ACC112 (cell line): ENCODE data around the gene ULBP2.
A peak's percentile ranks its signal among the peaks of the same experiment; 100 is the strongest.
"Not testable (repeated sequence)": the region's sequence is repeated elsewhere in the genome, so short reads cannot be mapped to it uniquely, and the experiment has no call there.

Experiments used
- H2AFZ ChIP-seq: fragments of 200-600 bp; sonication (generic); one replicate; pipeline ENCODE4 v1.6.0; 2017; ENCODE audit warnings: antibody characterized with exemption, low read length; ENCODE audit not compliant: unreplicated experiment
- H3K27ac ChIP-seq: fragments of 200-600 bp; sonication (generic); 2 replicates; pipeline ENCODE4 v1.5.1; 2014; ENCODE audit warnings: low read depth, mild to moderate bottlenecking, antibody characterized with exemption, low read length, moderate library complexity
- H3K27me3 ChIP-seq: fragments of 200-600 bp; sonication (generic); 2 replicates; pipeline ENCODE4 v1.6.1; 2014; ENCODE audit warnings: mild to moderate bottlenecking, antibody characterized with exemption, low read length, moderate library complexity, mixed read lengths; ENCODE audit not compliant: insufficient read depth
- H3K36me3 ChIP-seq: fragments of 200-600 bp; sonication (generic); 2 replicates; pipeline ENCODE4 v1.6.1; 2016; ENCODE audit warnings: mild to moderate bottlenecking, antibody characterized with exemption, low read length, moderate library complexity, mixed read lengths; ENCODE audit not compliant: insufficient read depth
- H3K4me1 ChIP-seq: fragments of 200-600 bp; sonication (generic); one replicate; pipeline ENCODE4 v1.6.1; 2016; ENCODE audit warnings: low read length, mixed read lengths; ENCODE audit not compliant: insufficient read depth, unreplicated experiment, control insufficient read depth
- H3K4me3 ChIP-seq: fragments of 200-600 bp; sonication (generic); 2 replicates; pipeline ENCODE4 v1.5.1; 2014; ENCODE audit warnings: mild to moderate bottlenecking, low read depth, low read length
- H3K79me2 ChIP-seq: fragments of 200-600 bp; sonication (generic); one replicate; pipeline ENCODE4 v1.6.0; 2016; ENCODE audit warnings: low read length; ENCODE audit not compliant: control insufficient read depth, unreplicated experiment, insufficient read depth

The ULBP2 gene

DNA sequence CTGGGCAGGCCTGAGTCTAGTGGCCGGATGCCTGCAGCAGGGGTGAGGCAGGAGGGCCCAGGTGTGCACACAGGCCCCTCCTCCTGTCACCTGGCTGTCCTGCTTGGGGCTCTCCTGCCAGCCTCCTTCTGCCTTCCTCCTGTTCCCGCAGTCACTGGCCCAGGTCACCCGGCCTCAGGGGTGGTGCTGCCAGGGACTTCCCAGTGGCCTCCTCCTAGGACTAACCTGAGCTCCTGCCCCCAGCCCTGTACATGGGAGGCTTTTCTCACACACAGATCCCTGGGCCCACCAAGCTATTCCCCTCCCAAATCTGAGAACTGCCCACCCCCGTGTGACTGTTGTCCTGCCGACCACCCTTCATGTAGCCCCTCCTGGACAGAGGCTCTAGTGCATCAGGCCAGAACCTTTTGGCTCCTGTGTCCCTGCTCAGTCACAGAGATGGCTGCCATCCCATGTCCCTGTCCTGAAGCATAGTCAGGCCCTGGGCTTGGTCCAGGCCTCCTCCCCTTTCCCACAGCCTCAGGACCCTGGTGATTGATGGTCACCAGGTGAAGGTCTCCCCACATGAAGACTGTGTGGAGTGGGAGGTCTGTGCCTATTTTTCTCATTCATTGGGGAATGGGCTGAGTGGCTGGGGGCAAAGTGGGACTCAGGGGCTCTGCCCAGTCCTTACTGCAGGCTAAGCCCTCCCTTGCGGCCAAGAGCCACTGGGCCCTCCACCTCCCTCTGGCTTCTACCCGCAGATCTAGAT is 20.8 kb downstream of the ULBP2 start:
- Histone ChIP-seq H3K27me3 (peaks cover 38% of the 10 kb centered on the region), H3K4me1 (peaks cover 8% of the 10 kb centered on the region), H3K27ac (no peak overlapping the region), H3K36me3 (no peaks in the 10 kb centered on the region), H2AFZ (peak overlapping the region; percentile 92), H3K4me3 (no peak overlapping the region; the same call in 1 of the 2 replicates), H3K79me2 (no peaks in the 10 kb centered on the region)

DNA sequence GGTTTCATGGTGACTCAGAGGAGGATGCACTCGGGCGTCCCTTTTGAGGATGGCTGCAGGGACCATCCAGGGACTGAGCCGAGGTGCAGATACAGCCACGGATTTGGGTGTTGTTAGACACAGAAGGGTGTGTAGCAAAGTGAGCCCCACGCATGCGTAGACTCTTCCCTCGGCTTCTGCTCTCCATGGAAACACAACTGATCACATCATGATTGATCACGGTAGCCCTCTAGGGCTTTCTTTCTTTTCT is 21.3 kb downstream of the ULBP2 start:
- Histone ChIP-seq H3K4me1 (peaks cover 8% of the 10 kb centered on the region), H2AFZ (peak overlapping the region; percentile 92), H3K79me2 (no peaks in the 10 kb centered on the region), H3K27me3 (peaks cover 38% of the 10 kb centered on the region), H3K4me3 (peak overlapping the region; percentile 80), H3K36me3 (no peaks in the 10 kb centered on the region), H3K27ac (no peak overlapping the region)

DNA sequence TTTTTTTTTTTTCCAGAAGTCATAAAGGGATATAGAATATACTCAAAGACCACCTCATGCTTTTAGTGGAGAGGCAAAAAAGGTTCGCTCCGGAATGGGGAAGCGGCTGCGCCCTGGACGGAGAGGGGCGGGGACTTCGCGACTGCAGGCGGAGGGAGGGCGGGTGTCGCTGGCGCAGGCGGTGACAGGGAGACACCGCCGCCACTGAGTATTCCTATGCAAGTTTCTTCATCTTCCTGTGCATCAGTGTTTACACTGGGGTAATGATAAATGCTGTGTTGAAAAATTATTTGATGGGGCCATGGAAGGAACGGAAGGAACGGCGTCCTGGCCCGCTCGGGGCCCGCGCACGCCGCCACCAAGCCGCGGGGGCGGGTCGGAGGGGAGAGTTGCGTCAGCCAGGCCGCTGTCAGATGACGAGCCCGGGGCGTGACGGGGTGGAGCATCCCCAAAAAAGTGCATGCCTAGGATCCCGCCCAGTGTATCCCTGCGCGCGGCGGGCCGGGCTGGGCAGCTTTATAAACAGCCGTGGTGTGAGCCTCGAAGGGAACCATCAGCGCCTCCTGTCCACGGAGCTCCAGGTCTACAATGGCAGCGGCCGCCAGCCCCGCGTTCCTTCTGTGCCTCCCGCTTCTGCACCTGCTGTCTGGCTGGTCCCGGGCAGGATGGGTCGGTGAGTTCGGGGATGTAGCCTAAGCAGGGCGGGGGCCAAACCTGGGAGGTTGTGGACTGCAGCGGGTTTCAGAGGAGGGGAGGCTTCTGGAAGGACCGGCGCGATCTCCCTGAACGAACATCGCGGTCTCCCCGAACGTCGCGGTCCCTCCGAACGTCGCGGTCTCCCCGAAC is 21.9 kb downstream of the ULBP2 start, which contains the start of gene ULBP1:
Gene ULBP1, plus strand, starts transcription at position 482 of the 846 bp plus-strand sequence. Its CDS starts 107 bp downstream, at position 589.
- H3K79me2 ChIP-seq: no peaks in the 10 kb centered on the region
- H3K27me3 ChIP-seq: peaks cover 38% of the 10 kb centered on the region

DNA sequence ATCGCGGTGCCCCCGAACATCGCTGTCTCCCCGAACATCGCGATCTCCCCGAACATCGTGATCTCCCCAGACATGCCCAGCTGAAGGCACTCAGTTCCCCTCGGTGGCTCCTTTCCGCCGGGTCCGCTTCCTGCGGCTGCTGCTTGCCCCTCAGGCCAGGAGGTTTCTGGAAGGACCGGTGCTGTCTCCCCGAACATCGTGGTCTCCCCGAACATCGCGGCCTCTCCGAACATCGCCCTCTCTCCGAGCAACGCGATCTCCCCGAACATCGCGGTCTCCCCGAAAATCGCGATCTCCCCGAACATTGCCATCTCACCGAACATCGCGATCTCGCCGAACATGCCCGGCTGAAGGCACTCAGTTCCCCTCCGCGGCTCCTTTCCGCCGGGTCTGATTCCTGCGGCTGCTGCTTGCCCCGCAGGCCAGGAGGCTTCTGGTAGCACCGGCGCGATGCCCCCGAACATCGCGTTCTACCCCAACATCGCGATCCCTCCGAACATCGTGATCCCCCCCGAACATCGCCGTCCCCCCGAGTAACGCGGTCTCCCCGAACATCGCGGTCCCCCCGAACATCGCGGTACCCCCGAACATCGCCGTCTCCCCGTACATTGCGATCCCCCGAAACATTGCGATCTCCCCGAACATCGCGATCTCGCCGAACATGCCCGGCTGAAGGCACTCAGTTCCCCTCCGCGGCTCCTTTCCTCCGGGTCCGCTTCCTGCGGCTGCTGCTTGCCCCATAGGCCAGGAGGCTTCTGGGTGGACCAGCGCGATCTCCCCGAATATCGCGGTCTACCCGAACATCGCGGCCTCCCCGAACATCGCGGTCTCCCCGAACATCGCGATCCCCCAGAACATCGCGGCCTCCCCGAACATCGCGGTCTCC is 22.7 kb downstream of the ULBP2 start:
- no peaks in the 10 kb centered on the region for H3K36me3 ChIP-seq
- H3K27ac ChIP-seq: no peak overlapping the region
- H3K79me2 ChIP-seq: no peaks in the 10 kb centered on the region
- peaks cover 36% of the 10 kb centered on the region for H3K27me3 ChIP-seq
- H3K4me3 ChIP-seq: peak overlapping the region; percentile 80
- H2AFZ ChIP-seq: no peak overlapping the region
- peaks cover 8% of the 10 kb centered on the region for H3K4me1 ChIP-seq

More for the DNA sequence above, 21.9 kb downstream of the ULBP2 start, which contains the start of gene ULBP1:
- Histone ChIP-seq H3K27ac (no peak within 1 kb of the TSS), H3K4me3 (peak within 1 kb of the TSS; percentile 80), H2AFZ (peak within 1 kb of the TSS; percentile 92), H3K36me3 (no peaks in the 10 kb centered on the region), H3K4me1 (peaks cover 8% of the 10 kb centered on the region)

DNA sequence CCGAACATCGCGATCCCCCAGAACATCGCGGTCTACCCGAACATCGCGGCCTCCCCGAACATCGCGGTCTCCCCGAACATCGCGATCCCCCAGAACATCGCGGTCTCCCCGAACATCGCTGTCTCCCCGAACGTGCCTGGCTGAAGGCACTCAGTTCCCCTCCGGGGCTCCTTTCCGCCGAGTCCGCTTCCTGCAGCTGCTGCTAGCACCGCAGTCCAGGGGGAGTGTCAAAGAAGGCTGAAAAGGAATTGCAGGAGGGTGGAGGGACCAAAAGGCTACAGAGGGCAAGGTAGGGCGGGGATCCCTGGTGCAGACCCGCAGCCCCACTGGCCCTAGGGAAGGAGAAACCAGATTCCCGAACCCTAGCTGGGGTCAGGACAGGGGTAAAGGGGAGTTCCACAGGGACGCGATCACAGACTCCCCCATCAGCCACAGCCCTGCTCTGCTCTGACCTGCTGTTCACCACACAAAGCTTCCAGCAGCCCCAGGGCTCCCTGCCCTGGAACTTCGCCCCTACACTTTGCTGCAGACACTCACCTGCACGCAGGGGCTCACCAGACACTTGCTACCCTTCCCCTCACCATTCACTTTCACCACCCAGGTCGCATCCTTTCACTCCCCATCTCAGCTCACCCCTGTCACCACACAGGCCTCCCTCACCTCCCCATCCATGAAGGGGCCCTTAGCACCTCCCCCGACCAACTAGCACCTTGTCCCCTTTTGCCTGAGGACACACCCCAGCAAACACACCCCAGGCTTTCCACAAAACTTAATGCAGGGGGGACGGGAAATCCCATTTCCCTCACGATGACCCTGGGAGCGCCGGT is 23.6 kb downstream of the ULBP2 start:
- H3K27ac ChIP-seq: no peak overlapping the region
- peaks cover 8% of the 10 kb centered on the region for H3K4me1 ChIP-seq
- H3K79me2 ChIP-seq: no peaks in the 10 kb centered on the region
- no peaks in the 10 kb centered on the region for H3K36me3 ChIP-seq
- H3K27me3 ChIP-seq: peaks cover 42% of the 10 kb centered on the region
- H2AFZ ChIP-seq: no peak overlapping the region
- H3K4me3 ChIP-seq: peak overlapping the region; percentile 80

DNA sequence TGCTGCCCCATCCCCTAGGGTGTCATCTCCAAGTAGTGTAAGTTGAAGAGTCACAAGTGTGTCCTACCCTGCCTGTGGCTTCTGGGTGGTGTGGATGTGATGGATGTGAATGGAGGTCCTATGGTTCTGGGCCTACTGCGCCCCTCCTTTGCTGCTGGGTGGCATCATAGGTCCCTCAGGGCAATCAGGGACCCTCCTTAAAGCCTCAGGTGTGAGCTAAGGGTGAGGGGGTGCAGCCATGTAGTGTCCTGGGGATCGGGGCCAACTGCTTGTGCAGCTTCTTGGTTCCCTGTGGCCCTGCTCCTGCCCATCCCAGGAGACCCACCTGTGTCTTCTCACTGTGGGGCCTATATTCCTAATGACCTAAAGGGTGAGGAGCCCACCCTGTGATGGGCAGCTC is 24.5 kb downstream of the ULBP2 start:
- H3K27me3 ChIP-seq: peaks cover 46% of the 10 kb centered on the region
- not testable (repeated sequence) for H3K36me3 ChIP-seq

DNA sequence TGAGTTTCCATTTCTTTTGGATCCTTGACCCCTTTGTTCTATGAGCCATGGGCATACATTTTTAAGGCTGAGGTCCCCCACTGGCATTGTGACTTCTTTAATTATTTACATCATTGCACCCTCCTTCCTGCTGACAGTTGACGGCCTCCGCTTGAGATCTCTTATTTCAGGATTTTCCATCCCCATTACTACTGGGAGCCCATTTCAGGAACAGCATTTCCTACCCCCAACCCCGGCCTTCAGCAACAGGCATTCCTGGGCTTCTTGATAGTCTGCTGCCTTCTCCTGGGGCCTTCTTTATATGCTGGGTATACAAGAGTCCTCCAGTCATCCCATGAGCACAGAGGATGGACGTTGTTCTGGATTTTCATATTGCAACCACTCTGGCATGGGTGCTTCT is 25.8 kb downstream of the ULBP2 start:
- H2AFZ ChIP-seq: no peak overlapping the region
- peaks cover 8% of the 10 kb centered on the region for H3K4me1 ChIP-seq
- H3K27me3 ChIP-seq: peaks cover 52% of the 10 kb centered on the region
- no peaks in the 10 kb centered on the region for H3K36me3 ChIP-seq
- H3K27ac ChIP-seq: no peak overlapping the region
- H3K79me2 ChIP-seq: no peaks in the 10 kb centered on the region
- H3K4me3 ChIP-seq: no peak overlapping the region

More for the DNA sequence above, 24.5 kb downstream of the ULBP2 start:
- not testable (repeated sequence) for H3K27ac ChIP-seq, H3K4me1 ChIP-seq, H2AFZ ChIP-seq, H3K79me2 ChIP-seq, H3K4me3 ChIP-seq

DNA sequence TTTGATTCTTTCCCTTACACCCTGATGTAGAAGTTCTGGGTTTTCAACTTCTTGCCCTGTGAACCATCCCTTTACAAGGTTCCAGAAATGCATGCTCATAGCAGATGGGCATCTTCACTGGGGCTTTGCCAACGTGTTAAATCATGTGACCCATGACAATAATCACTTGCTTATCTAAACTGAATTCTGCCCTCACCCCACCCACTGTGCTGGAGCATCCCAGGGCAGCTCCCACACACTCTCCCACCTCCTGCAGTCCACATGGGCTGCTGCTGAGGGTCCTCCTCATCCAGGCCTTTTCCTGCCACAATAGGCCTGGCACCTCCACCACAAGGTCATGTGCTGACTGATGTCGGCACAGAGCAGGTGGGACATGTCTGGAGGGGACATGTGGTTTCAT is 26.2 kb downstream of the ULBP2 start:
- peaks cover 56% of the 10 kb centered on the region for H3K27me3 ChIP-seq
- H3K4me3 ChIP-seq, H2AFZ ChIP-seq, H3K36me3 ChIP-seq, H3K4me1 ChIP-seq, H3K27ac ChIP-seq, H3K79me2 ChIP-seq: not testable (repeated sequence)

DNA sequence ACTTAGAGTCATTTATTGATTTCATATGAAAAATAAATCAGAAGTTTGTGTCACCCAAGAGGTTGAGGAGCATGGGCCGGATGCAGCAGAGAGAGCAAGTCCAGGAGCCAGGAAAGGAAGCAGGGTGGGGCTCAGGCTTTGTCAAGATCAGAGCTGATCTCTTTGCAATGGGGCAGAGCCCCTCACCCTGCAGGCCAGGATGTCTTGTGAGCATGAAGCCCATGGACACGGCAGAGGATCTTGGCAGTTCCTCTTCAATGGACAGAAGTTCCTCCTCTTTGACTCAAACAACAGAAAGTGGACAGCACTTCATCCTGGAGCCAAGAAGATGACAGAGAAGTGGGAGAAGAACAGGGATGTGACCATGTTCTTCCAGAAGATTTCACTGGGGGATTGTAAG is 27.1 kb downstream of the ULBP2 start:
- not testable (repeated sequence) for H2AFZ ChIP-seq, H3K27ac ChIP-seq, H3K36me3 ChIP-seq, H3K4me1 ChIP-seq, H3K79me2 ChIP-seq, H3K4me3 ChIP-seq
- peaks cover 64% of the 10 kb centered on the region for H3K27me3 ChIP-seq

DNA sequence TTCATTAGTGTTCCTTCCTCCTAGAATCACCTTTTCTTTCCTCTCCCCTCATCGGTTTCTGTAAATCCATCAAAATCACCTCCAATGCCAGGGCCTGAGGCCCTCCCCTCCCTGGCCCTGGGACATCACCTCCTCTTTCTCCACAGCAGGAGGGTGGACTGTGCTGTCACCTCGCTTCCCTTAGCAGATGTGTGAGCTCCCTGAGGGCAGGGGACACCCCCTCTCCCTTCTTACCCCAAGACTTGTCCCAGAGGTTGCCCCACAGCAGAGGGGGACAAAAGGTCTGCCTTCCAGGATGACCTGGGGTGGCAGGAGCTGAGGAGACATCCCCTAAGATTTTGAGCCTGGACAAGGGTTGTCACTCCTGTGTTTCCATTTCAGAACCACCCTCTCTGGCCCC is 27.8 kb downstream of the ULBP2 start:
- H3K27me3 ChIP-seq: peaks cover 64% of the 10 kb centered on the region
- H3K79me2 ChIP-seq: no peaks in the 10 kb centered on the region
- H3K27ac ChIP-seq: no peak overlapping the region
- H2AFZ ChIP-seq: no peak overlapping the region
- H3K4me3 ChIP-seq: no peak overlapping the region
- no peaks in the 10 kb centered on the region for H3K4me1 ChIP-seq
- no peaks in the 10 kb centered on the region for H3K36me3 ChIP-seq
